AG08395 (cell line): Measurements from ENCODE around the gene KCNJ16.

Experiments
- DNase-seq: peaks from one replicate; pipeline ENCODE4 v3.0.0; 2012; ENCODE audit warnings: mixed read lengths, low spot score

KCNJ16 gene

DNA sequence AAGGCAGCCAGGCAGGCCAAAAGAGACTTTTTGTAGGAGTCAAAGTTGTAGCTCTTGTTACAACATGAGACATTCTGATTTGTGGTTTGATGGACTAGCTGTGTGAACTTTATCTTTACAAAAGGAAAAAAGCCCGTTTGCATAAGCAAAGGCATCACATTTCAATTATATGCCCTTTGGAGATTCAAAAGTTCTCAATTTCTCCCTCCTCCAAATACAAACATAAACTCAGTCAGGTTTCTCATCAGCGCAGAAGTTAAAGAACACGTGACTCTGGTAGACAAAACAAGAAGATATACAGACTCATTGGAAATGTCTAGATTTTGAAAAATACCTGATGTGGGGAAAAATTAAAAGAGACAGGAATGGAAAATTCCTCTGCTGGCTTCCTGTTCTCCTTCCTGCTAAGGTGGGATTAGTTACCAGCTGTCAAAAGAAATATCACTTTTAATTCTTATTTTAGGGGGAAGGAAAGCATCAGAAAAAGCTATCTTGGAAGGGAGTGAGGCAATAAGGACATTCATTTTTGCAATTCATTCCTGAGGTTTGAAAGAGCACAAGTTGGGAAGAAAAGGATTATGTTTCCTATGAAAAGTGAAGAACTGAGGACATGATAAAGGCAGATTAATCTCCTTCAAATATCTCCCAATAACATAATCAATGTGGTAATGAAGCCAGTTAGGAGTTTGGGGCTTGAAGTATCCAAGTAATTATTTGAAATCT, 4.6 kb upstream of the KCNJ16 start:
- DNase-seq, result no peak

DNA sequence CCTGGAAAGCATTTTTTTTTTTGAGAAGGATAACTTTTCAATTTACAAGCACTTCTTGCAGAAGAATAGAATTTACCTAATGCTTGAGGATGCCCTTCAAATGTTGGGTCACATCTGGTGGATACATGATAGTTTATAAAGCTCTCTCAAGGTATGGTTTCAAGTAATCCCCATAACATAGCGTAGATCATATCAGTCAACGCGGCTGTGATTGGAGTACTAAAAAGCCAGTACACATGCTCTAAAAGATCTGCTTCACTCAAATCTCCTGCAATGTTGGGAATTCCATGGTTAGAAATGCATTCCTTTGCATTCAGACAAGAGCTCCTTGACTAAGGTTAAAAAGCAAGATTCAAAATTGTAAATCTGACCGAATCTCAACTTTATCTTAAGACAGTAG, 3.9 kb upstream of the KCNJ16 start:
- DNase-seq, result no peak

DNA sequence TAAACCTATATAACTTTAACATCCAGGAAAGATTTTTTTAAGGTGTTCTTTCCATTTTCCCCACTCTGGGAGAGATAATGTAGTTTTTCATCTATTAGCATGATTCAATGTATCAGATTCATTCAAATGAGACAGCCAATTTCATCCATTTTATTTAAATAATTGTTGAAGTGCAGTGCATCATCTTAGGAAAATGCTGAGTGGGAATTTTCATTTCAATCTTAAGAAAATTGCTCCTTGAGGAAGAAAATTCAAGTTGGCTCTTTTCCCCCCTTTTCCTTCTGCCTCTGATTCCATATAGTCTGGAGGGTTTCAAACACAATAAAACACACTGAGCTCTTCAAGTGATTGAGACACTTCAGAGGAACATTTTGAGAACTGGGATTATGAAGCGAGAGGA, 3.4 kb upstream of the KCNJ16 start:
- DNase-seq, result no peak

DNA sequence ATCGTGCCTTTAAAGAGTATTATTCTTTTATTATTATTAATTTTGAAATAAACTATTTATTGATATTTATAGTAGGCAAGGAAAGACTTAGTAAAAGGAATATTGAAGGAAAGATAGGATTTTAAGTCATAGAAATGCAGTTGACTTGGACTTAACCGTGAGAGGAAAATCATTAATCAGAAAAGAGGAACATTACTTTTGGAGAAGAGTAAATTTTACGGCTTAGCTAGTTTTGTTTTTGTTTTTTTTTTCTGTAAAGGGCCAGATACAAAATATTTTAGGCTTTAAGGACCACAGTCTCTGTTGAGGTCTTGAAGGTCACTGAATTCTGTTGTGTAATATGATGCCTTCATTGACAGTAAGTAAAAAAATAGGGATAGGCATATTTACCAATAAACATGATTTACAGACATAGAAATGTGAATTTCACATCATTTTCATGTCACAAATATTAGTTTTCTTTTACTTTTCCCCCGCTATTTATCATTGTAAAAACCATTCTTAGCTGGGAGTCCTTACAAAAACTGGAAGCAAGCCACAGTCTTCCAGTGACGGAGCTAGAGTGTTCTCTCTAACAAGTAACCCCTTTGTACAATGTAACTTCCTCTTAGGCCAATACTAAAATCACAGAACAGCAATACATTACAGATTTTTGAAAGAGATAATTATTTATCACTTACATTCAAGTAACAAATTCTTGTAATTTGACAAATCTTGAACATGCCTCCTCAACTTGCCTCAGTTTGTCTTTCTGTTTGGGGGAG, 2.3 kb upstream of the KCNJ16 start:
- no peak for DNase-seq

DNA sequence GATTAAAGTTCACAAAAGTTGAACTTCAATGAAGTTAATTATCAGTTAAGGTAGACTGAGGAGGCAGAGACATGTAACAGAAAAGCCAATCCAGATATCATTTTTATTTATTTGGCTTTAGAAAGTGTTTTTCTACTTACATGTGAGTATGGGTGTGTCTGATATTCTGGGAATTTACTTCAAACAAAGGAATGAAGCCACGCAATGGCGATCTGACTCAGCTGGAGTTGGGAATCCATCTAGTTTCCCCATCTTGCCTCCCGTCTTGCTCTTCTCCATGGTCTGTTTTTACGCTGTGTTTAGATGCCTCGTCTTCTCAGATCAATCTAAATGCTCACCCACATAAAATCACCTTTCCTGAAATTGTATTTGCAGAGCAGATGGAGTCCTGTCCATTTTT, 1.7 kb upstream of the KCNJ16 start:
- DNase-seq, result no peak

DNA sequence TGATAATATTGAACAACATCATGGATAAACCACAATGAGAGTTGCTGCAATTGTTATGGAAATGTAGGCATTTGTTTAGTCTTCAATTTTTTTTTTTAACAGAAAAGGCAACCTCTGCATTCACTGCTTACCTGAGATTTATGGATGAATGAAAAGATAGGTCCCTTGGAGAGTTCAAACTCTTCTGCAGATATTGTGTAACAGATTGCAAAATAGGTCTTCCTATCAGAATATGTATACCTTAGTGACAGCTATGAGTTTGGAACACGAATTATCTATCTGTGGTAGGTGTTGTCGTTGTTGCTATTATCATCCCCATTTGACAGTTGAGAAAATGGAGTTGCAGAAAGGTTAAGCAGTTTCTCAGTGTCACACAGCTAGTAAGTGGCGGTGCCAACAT, 1.2 kb upstream of the KCNJ16 start:
- no peak for DNase-seq

DNA sequence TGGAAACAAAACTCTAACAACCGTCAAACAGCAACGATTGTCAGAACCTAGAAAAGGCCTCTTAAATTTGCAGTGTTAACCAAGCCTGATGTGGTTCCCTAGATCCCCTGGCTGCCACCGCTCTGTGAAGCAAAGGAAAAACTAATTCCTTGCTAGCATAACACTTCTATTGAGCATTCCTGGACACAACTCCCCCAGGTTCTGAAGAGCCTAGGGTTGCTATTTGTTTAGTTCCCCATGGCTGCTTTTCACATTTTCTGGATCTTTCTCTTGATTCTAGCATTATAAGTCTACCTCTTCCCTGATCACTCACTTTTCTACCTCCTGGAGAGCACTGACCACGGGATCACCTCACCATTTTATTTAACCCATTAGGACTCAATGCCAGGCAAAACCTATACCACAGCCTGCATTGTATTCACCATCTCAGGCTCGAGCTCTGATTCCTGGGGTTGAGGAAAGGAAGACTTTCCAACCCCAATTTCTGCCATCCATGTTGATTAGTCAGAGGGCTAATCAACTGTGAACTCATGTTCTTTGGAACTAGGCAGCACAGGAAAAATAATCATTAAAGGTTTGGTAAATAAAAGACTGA, 692 bp upstream of the KCNJ16 start:
- DNase-seq, result no peak

DNA sequence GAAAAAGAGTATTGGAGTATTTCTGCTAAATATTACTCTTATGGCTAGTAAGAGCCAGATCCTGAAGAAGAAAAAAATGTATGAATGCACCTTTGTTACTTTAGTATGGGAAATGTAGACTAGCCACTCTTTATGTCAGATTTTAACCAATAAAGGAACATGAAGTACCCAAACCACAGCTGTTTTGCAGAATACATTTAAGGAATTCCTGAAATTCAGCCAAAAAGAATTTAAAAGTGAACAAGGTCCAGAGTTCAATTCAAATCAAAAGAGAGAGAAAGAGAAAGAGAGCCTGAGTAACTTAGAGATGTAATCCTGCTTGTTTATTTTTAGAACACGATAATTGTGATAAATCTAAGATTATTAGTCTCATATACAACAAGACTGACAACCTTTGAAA, 1.2 kb downstream of the KCNJ16 start:
- no peak for DNase-seq

DNA sequence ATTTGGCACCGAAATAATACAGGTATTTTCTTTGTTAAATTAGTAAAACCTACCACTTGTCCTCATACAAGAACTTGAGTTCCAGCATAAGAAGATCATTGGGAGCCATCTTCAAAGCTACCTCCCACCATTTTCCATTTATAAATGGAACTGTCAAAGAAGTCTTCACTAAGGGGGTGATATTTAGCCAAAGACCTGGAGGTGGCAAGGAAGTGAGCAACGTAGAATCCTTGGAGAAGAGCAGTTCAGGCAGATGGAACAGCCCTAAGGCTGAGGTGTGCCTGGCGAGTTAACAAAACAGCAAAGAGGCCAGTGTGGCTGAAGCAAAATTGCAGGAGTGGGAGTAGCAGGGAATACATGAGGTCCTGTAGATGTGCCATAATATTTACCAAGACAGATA, 1.8 kb downstream of the KCNJ16 start:
- no peak for DNase-seq

DNA sequence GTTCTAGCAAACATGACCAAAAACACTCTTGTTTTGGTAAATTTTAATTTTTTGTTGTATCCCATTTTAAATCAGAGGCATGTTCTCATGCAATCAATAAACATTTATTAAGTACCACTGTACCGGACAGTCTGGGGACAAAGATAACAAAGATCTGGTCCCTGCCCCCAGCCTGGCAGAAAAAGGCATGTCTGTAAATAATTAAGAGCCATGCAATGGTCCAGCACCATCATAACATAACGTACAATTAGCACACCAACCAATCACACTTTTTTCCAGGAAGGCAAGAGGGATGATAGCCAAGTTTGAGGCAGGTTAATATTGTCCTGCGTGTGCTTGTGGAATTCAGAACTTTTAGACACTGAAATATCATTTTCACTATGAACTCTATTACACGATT, 3.5 kb downstream of the KCNJ16 start:
- DNase-seq, result no peak

DNA sequence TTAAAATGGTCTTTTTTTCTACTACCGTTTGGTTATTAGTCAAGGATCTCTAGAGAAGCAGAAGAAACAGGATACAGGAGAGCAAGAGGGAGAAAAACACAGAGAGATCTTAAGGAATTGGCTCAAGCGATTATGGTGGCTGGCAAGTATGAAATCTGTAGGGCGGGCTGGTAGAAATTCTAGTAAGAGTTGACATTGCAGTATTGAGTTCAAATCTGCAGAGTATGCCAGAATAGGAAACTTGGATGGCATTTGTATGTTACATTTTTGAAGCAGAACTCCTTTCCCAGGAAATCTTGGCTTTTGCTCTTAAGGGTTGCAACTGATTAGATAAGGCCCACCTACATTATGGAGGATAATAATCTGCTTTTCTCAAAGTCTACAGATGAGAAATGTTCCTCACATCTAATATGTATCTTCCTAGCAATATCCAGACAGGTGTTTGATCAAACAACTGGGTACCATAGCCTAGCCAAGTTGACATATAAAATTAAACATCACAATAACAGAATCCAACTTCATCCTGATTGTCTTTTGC, 4.0 kb downstream of the KCNJ16 start:
- no peak for DNase-seq

DNA sequence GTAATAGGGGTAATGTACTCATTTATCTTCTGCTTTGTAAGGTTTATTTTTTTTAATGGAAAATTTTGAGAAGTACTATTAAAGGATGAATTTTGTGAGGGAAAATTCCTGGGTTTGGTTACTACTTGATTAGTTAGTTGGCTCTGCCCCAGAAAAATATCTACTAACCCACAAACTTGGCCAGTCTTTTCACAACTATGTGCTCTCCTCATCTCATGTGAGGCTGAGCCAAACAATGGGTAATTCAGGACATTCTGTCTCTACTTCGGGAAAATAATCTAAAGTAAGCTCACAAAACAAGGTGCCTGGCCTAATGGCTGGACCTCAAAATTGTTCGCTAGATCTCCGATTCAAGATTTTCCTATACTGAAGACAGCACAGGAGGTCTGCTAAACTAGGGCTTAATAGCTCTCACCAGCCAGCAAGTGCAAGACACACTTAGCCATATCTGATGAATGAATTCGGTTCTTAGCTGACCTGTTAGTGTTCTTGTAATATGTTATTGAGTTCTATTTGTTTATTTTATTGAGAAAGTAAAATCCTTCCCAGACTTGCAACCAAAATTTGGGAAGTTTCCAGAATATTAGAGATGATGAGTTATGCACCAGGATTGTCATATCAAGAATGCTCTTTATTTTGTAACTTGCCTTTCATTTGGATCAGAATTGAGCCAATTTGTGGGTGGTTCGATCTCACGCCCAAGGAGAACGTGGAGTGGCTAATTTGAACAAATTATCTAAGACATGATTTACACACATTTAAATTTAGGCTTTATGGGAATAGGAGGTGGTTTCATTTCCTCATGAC, 5.7 kb downstream of the KCNJ16 start:
- DNase-seq, result peak; percentile 61

DNA sequence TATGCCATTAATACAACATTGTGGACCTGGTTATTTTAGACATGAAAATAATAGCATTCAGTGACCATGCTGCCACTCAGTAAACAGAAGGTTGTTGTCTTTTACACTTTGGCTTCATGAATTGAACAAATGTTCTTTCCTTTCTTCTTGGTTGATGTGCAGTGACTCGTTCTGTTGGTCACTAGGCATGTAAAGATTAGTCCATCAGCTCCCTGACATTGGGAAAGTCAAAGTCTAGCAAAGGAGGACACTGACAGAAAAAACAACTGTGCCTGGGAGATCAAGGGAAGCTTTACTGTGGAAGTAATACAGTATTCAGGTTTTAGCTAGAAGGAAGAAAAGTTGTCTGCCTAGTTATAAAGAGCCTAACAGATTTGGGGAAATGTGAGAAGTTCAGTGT, 6.9 kb downstream of the KCNJ16 start:
- DNase-seq, result no peak

DNA sequence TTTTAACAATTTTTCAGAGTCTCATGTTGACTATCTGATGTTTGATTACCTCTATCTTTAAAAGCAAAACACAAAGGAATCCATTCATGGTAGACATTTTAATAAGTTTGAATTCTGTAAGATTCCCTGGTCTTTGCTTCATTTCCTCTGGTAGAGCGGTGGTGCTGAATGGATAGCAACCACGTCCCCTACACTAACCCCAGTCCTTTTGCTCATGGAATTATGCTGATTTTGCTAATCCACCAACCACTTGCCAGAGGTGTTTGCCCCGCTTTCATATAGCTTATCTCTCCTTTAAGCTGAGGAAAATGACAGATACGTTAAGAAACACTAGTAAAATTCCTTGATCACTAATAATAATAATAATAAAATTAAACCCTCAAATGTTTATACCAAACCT, 9.5 kb downstream of the KCNJ16 start:
- peak; percentile 11 for DNase-seq

DNA sequence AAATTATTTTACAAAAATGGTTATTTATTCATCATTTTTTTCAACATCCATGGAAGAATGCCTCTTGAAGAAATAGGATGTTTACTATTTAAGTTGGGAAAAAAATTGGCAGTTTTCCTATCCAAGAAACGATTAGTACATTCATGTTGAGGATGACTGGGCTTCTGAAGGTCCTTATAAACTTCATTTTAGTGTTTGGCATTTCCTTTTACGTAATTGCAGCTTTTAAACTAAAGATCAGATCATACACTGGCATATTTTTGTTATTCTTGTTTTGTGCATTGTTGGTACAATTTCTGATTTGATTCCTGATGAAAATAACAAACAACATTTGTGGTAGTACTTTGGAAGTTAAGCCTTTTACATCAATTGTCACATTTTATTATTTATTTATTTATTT, 11.5 kb downstream of the KCNJ16 start:
- no peak for DNase-seq

DNA sequence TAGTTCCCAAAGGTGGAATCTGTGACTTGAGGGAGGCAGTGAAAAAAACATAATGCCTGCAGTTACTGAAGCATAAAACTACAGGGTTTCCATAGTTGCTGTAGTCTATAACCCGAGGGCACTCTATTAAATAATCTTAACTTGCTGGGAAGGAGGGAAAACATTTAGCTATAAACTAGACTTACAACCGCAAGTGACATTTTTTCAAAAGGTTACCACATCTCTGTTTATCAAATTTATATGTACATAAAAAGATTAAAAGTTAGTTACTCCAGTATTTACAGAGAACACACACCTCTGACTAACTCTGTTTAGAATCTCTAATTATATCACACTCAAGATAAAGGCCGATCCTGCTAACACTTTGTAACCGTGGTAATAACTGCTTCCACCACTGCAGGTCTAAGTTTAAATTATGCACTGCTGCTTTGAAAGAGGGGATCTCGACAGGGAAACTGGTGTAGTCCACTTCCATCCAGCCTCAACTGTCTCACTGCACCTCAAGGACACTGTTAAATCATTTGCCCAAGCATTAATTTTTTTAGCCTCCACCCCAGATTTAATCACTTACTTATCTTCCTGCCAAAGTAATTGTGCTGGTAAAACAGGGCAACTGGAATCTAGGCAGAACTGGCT, 14.6 kb downstream of the KCNJ16 start:
- no peak for DNase-seq

DNA sequence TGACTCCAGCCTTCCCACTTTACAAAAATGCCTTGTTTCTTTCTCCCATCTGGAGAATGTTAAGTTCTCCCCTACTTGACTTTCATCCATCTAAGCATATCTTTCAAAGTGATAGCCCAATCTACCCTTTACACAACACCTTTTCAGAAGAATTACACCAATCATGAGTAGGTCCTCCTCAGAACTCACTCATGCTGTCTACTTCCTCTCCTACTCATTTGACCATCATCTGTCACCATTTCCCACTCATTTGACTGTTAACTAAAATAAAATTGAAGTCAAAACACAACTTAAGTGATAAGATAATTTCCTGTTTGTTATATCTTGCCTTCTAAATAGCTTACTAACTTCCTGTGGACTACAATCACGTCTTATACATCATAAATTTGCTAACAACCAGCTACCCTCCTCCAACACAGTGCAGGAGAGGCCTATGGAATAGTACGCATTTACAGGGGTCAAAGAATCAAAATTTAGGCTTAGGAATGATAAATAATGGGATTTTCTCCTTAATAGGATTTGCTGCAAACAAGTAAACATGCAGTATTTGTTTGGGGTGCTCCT, 16.1 kb downstream of the KCNJ16 start:
- no peak for DNase-seq

DNA sequence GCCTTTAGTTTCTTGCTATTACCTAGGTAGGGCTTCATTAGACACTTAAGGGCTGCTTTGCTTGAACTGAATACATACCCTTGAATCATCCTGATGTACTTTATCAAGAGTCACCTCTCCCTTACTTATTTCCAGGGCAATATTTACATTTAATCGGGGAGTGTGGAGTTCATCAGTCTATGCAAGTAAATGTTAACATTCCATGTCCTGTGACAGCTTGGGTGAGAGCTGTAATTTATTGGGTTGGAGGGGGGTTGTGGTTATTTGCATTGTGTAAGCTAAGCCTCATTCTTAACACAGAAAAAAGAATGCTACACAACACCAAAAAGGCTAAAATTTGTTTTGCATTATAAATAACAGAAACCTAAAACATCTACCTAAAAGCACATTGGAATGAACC, 16.7 kb downstream of the KCNJ16 start:
- DNase-seq, result no peak

DNA sequence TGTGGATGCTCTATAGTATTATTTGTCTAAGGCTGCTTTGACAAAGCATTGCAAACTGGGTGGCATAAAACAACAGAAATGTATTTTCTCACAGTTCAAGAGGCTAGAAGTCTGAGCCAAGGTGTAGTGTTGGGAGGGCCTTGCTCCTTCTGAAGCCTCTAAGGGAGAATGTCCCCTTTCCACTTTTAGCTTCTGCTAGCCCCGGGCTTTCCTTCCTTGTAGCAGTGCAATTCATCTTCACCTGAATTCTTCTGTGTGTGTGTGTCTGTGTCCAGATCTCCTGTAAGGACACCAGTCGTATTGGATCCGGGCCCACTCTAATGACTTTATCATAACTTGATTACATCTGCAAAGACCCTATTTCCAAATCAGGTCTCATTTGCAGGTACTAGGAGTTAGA, 18.1 kb downstream of the KCNJ16 start:
- no peak for DNase-seq

DNA sequence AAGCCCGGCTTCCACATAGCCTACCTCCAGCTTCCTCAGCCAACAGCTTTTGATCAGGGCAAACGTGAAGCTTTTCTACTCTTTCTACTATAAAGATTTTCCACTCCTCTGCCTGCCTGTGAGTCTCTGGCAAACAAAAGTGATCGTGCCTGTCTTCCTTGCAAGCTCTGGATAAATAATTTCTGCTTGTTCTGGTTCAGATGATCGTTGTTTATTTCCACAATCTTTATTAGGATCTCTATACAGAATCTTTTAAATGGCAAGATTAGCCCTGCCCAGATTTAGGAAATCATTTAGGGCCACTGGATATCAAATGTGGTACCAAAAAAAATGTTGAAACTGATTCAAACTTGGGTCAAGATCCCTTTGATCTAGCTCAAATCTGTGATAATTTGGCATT, 20.4 kb downstream of the KCNJ16 start:
- DNase-seq, result no peak

DNA sequence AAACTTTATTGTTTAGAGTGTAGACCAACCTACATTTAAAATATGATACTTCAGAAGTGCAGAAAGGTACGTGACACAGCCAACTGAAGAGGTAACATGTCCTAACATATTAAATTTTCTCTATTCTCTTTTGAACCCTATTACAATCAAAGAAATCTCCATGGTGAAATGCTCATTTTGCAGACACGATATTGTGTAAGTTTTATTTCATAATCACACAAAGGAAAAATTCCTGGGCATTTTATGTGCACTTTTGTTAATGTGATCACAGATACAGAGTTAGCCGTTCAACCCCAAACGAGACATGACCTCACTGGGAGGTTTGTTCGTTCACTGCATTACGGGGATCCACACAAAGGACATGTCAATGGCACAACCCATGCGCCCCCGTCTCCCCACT, 21.8 kb downstream of the KCNJ16 start:
- DNase-seq, result no peak

DNA sequence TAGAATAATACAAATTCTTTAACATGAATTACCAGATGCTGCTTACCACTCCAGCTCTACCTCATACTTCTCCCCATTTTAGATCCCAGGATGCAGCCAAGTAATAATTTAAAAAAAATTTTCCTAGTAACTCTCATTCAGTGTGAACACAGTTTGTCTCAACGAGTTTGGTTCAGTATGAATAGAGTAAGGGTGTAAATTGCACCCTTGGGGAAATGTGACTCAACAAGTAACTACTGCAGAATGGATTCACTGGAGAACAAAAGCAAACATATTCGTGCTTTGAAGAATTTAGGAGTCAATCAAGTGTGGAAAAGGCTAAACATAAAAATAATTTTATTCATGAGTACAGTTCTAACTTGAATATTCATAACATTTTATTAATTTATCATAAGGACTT, 23.0 kb downstream of the KCNJ16 start:
- DNase-seq, result no peak
